GM18868 (cell line): ENCODE data around the gene PPP2R2B.

Experiments used
- ATAC-seq: cut with Tn5 transposase; IDR thresholded peaks from one replicate; pipeline ENCODE4 v1.9.1; 2021; ENCODE audit warnings: mild to moderate bottlenecking, moderate library complexity; ENCODE audit not compliant: unreplicated experiment

PPP2R2B gene

GRCh38 chr5:146878476-146879172 is at the start of gene PPP2R2B:
PPP2R2B (minus strand) TSS chr5:146878757.
- peak; percentile 64 for ATAC-seq

GRCh38 chr5:146924132-146924531 is 45.6 kb upstream of the PPP2R2B start:
- no peak for ATAC-seq

DNA sequence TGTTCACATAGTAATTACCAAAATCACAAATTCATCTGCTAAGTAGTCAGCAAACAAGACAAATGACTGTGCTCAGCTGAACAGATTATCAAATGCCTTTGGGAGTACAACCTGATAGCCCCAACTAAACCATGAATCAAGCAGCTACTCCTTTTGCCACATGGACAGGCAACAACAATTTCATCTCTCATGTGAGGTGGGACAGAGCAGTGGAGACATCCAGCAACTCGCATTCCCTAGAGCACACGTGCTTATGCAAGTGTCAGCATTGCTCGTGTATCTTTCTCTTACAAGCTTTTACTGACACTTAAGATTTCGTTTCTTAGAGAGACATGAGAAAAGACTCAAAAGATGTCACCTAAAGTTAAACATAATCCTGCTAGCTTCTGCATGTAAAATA is 42.7 kb upstream of the PPP2R2B start:
- no peak for ATAC-seq

- ATAC-seq = no peak
Observed at GRCh38 chr5:146920351-146920881, 41.9 kb upstream of the PPP2R2B start.

GRCh38 chr5:146919304-146919703 is 40.7 kb upstream of the PPP2R2B start:
- no peak for ATAC-seq

DNA sequence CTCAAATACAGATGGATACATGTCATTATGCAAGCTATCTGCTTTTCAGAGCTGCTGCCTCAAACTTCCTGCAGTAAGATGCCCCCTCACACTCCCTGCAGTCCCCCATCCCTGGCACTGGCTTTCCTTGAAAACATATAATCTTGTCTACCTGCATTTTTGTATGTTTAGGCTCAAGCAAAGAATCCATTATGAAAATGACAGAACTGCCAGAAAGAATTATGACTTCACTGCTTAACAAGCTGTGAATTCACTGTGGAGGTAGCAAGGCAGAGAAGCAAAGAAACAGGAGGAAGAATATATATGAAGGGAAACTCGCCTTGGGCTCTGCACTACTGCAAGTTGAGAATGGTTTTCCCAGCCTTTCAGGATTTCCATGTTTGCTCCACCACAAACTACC is 39.4 kb upstream of the PPP2R2B start:
- ATAC-seq = no peak

DNA sequence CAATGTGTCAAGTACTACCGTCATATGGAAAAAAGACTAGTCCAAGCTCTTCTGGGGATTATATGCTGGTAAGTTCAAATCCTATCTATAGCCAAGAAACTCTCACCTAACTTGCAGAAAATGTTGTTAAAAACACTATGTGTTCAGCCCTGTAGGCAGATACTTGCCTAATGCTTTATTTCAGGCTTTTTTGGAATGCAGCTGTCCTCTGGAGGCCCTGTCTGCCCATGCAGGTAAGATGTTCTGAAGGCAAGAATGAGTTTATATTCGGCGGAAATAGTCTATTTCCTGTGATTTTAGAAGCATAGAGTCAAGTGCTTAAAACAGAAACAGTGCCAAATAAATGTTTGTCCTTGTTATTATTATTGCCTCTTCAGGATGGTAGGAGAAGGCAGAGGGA is 34.3 kb upstream of the PPP2R2B start:
- no peak for ATAC-seq

- no peak for ATAC-seq
Observed at GRCh38 chr5:146910239-146910638, 31.7 kb upstream of the PPP2R2B start.

DNA sequence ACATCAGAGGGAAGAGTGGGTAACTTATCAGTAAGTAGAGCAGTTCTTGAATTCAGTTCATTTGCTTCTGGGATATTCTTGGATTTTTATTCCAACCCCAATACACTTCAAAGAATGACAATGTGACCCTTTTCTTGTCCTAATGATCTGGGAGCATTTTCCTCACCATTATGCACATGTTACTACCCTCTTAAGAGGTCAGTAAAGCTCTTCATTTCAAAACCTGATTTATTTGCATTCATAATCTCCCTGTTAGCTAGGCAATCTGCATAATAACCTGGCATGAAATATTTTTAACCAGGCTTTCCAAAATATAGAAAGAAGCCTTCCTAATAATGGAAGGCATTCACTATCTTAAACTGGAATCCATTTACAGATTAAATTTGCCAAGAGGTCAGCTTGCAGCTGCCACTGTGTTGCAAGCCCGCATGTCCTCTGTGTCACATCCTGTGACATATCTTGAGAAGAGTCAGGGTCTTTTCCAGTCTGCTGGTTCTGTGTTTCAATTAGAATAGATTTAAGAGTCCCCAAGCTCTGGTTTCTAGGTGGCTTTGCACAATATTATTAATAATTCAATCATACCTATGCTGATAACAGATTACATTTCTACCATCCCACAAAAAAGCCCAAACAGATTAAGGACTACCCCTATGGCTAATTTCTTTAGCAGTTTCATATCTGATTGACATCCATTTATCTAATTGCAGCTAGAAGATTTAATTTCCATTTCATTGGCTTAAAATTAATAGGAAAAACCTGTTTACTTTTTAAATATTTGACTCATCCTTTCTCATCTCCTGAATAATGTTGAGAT is 30.9 kb upstream of the PPP2R2B start:
- ATAC-seq = no peak

- no peak for ATAC-seq
Observed at GRCh38 chr5:146906803-146907202, 28.2 kb upstream of the PPP2R2B start.

- ATAC-seq = no peak
Observed at GRCh38 chr5:146904890-146905289, 26.3 kb upstream of the PPP2R2B start.

DNA sequence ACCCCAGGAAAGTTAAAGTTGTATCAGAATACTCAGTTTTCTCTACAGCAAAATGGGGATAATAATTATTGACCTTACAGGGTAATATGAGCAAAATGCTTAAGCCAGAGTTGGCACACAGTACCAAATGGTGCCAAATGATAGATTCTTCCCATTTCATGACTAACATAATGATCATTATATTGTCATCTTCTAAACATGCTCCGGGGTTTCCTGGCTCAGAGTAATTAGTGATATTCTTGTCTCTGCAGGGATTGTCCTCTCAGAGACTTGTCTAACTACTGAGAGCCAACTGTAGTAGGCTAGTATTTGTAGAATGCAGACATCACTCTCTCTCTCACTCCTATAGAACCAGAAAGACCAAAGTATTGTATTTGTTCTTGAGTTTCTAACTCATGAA is 25.2 kb upstream of the PPP2R2B start:
- no peak for ATAC-seq

DNA sequence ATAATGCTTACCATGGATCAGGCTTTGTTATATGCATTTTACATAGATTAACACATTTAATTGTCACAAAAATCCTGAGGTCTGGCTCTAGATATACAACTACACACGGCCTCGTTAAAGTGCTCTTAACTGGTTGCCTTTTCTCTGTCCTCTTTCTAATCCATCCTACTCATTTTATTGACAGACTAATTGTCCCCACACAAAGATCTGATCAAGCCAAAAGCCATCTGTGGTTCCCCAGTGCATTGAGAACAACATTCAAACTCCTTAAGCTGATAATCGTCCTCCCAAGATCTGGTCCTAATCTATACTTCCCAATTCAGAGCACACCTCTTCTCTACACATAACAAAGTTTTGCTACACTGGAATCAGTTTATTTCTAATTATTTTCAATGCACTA is 23.9 kb upstream of the PPP2R2B start:
- no peak for ATAC-seq

DNA sequence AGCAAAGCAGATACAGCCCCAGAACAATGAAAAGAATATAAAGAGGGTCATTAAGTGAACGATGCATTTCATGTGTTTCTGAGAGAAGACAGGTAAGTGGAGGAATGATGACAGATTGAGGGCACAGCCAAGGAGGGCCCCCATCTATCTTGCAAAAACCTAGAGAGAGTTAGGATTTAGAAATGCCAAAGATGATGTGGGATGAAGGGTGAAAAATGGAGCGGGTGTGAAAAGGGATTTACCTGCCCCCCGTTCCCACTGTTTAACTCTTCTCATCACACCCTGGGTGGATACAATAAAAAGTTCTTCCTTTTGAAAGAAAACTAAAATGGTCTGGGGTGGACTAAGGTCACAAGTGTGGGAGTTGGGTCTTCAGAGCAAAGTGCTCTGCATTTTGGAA is 18.5 kb upstream of the PPP2R2B start:
- ATAC-seq = no peak

GRCh38 chr5:146894753-146895521 is 16.4 kb upstream of the PPP2R2B start:
- no peak for ATAC-seq

GRCh38 chr5:146893991-146894390 is 15.4 kb upstream of the PPP2R2B start:
- no peak for ATAC-seq

DNA sequence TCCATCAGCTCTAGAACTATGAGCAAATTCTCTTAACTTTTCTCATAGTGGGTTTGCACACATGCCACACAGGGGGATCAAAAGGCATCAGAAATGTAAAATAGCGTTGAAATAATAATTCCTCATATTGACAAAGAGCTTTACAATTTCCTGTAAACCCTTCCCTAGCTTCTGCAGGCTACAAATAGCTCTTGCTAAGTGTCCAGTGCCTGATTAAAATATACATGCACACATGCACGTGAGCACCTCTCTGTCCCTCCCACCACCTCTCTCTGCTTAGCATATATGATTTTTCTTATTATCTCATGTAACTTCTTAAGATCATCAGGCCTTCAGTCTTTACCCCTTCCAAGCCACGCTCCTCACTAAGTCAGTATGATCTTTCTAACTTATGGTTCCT is 13.7 kb upstream of the PPP2R2B start:
- no peak for ATAC-seq

DNA sequence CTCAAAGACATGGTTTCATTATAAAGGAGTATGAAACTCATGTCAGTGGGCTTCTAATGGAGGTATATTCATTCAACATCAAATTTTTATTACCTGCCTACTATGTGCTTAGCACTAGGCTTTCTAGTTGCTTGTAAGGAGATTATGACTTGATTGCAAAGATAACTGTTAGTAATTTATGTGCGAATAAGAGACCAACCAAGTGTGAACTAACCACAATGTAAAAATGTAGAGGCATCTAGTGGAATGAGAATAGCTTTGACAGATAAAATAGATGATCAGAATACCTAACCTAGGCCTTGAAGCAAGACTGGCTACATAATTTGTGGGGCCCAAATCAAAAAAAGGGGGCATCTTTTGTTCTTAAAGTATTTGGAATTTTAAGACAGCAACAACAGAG is 13.0 kb upstream of the PPP2R2B start:
- no peak for ATAC-seq

DNA sequence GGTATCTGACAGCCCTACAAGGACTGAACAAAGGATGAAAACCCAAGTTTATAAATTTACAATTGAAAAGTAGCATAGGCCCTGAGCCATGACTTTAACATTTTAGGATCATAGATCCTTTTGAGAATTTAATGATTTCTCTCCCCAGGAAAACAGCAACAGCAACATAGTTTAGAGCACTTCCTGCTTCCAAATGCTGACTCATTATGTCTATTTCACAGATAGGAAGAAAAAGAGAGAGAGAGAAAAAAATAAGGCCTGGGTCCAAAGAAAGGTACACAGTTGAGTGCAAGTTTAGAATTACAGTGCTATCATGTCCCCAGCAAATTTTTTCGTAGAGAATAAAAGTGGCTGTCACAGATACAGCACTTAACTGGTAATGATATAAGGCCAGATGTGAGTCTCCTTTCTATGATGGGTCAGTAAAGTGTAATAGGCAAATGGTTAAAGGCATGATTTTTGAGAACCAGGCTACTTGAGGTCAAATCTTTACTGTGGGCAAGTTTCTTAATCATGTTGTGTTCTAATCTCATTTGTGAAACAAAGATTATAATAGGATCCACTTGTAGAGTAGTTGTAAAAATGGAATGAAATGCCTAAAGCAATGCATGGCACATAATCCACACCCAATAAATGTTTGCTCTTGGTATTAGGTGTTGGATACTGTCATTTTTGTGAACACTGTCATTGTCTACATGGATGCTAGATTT is 12.3 kb upstream of the PPP2R2B start:
- no peak for ATAC-seq

- no peak for ATAC-seq
Observed at GRCh38 chr5:146890066-146890465, 11.5 kb upstream of the PPP2R2B start.

- no peak for ATAC-seq
Observed at GRCh38 chr5:146889169-146889568, 10.6 kb upstream of the PPP2R2B start.
